GM12878 (cell line): ENCODE data around the gene EN1. TPM values are rescaled to one million over a fixed set of nuclear protein-coding genes. Genes with fewer than 3 reads are reported as not detected.

ENCODE experiments used
- ATAC-seq: fragments of 200-7000 bp; cut with Tn5 transposase; 3 replicates; pipeline ENCODE4 v1.9.1; 2020; ENCODE audit warnings: mild to moderate bottlenecking, moderate library complexity
- BruUV-seq: library from RNA; stranded (reverse); fragments of 400-500 nt; replicated peaks from 2 replicates; lab custom pipeline; 2021; lab: Mats Ljungman, UMichigan
- CTCF ChIA-PET: fragments of 300-600 bp; sonication (Branson Sonifier 250); formaldehyde crosslinking; extraction: SDS; loops from one replicate; lab custom pipeline; 2021; ENCODE audit warnings: inconsistent platforms; lab: Yijun Ruan, JAX
- POLR2A ChIA-PET: fragments of 350-600 bp; formaldehyde crosslinking; extraction: SDS; loops from one replicate; lab custom pipeline; 2021; ENCODE audit warnings: inconsistent platforms; lab: Charles Lee
- RAD21 ChIA-PET: fragments of 300-600 bp; sonication (Branson Sonifier 250); formaldehyde crosslinking; loops from one replicate; lab custom pipeline; 2023; ENCODE audit warnings: antibody characterized with exemption; ENCODE audit not compliant: unreplicated experiment; lab: Charles Lee
- SMC1A ChIA-PET: fragments of 300-600 bp; sonication (Branson Sonifier 250); formaldehyde crosslinking; loops from one replicate; lab custom pipeline; 2023; ENCODE audit not compliant: unreplicated experiment, uncharacterized antibody; lab: Charles Lee
- DNase-seq: peaks from one replicate; pipeline ENCODE4 v3.0.0-alpha.2; 2011; ENCODE audit warnings: low read depth, low spot score
- FAIRE-seq: peaks from 3 replicates; lab custom pipeline; 2011; peaks lifted over from hg19 to GRCh38; lab: Jason Lieb, UNC
- H2AFZ ChIP-seq: 2 replicates; pipeline ENCODE4 v1.6.0; 2011; ENCODE audit warnings: low read depth, low read length, control low read depth; ENCODE audit not compliant: control insufficient read depth
- H3K27ac ChIP-seq: 2 replicates; pipeline ENCODE4 v1.5.1; 2011; ENCODE audit warnings: control low read depth; ENCODE audit not compliant: control insufficient read depth, insufficient read depth
- H3K27me3 ChIP-seq, 2 experiments: replicated peaks in 1 of 2; 2 replicates each; pipeline versions ENCODE4 v1.6.0 to v1.6.1; 2011; ENCODE audit warnings: low read length in 1 of 2; ENCODE audit not compliant: control insufficient read depth in 2 of 2, insufficient read depth in 2 of 2
- H3K36me3 ChIP-seq, 2 experiments: 2 replicates each; pipeline ENCODE4 v1.5.1; 2011; ENCODE audit warnings: low read length in 1 of 2; ENCODE audit not compliant: control insufficient read depth in 2 of 2, insufficient read depth in 2 of 2
- H3K4me1 ChIP-seq: 2 replicates; pipeline ENCODE4 v1.6.1; 2011; ENCODE audit warnings: mild to moderate bottlenecking, low read length, moderate library complexity, mixed read lengths; ENCODE audit not compliant: control insufficient read depth, insufficient read depth
- H3K4me2 ChIP-seq: 2 replicates; pipeline ENCODE4 v1.6.0; 2011; ENCODE audit warnings: control low read depth; ENCODE audit not compliant: control insufficient read depth, insufficient read depth
- H3K4me3 ChIP-seq: fragments of 200-600 bp; sonication (generic); 2 replicates; pipeline ENCODE4 v1.5.1; 2016
- H3K79me2 ChIP-seq: 2 replicates; pipeline ENCODE4 v1.6.0; 2011; ENCODE audit warnings: low read length; ENCODE audit not compliant: control insufficient read depth, insufficient read depth
- H3K9ac ChIP-seq: 2 replicates; pipeline ENCODE4 v1.8.0; 2011; ENCODE audit warnings: low read length, control low read depth, mixed read lengths; ENCODE audit not compliant: control insufficient read depth, insufficient read depth
- H3K9me3 ChIP-seq: replicated peaks from 3 replicates; pipeline ENCODE4 v1.5.1; 2011; ENCODE audit warnings: mild to moderate bottlenecking, low read length; ENCODE audit not compliant: control insufficient read depth, insufficient read depth
- H4K20me1 ChIP-seq: 2 replicates; pipeline ENCODE4 v1.6.0; 2011; ENCODE audit not compliant: control insufficient read depth, insufficient read depth
- ATF7 ChIP-seq: fragments of 450-650 bp; IDR thresholded peaks from 2 replicates; pipeline ENCODE4 v1.6.1; 2016; ENCODE audit warnings: low read depth, mild to moderate bottlenecking
- CEBPZ ChIP-seq: fragments of 150-350 bp; IDR thresholded peaks from 2 replicates; pipeline ENCODE4 v1.6.1; 2016; ENCODE audit warnings: low read depth, low read length
- CHD2 ChIP-seq: IDR thresholded peaks from 2 replicates; pipeline ENCODE4 v1.6.1; 2011; ENCODE audit warnings: low read depth, low read length, improper control_type of control experiment, borderline replicate concordance
- FOS ChIP-seq: IDR thresholded peaks from 3 replicates; pipeline ENCODE4 v1.6.1; 2011; ENCODE audit warnings: borderline replicate concordance; ENCODE audit not compliant: insufficient read length; ENCODE audit errors: extremely low read depth
- NFIC ChIP-seq: IDR thresholded peaks from 2 replicates; pipeline ENCODE4 v1.6.1; 2012; ENCODE audit warnings: low read depth, mild to moderate bottlenecking, inconsistent platforms, low read length, moderate library complexity
- NR2F1 ChIP-seq: fragments of 450-650 bp; conservative IDR thresholded peaks from 2 replicates; pipeline ENCODE4 v1.6.1; 2017; ENCODE audit warnings: mild to moderate bottlenecking
- PAX5 ChIP-seq: IDR thresholded peaks from 2 replicates; pipeline ENCODE4 v1.6.1; 2011; ENCODE audit warnings: low read depth, low read length, borderline replicate concordance
- PRDM15 ChIP-seq: fragments of 450-650 bp; formaldehyde crosslinking; IDR thresholded peaks from 2 replicates; pipeline ENCODE4 v1.4.0; 2020; ENCODE audit warnings: mild to moderate bottlenecking, moderate library complexity
- WGBS: methylation state at CpG from one replicate; pipeline ENCODE4 v1.1.6; 2016; ENCODE audit warnings: low lambda C conversion rate; ENCODE audit not compliant: insufficient replicate concordance, insufficient coverage; ENCODE audit errors: missing lambda C conversion rate; 5-methylcytosine and 5-hydroxymethylcytosine counted together
- in situ Hi-C: fragments of 300-500 bp; cut with MboI; formaldehyde crosslinking; loops from 9 replicates; pipeline ENCODE4 v1.14.3; 2018; ENCODE audit warnings: mixed read lengths
- intact Hi-C: fragments of 100-400 bp; cut with micrococcal nuclease; formaldehyde crosslinking; loops from one replicate; pipeline ENCODE4 v1.14.2; 2022; ENCODE audit not compliant: unreplicated experiment
- polyA plus RNA-seq, 11 experiments: library from polyadenylated mRNA; depleted of rRNA in 4 of 11; unstranded in 6 of 11; stranded (reverse) in 5 of 11; fragments of >200 nt; fragmentation: Nextera tagmentation in 4 of 11; fragmentation: Illumina TruSeq in 1 of 11; extraction: Ambion mirVana in 4 of 11; extraction: Trizol in 1 of 11; gene quantifications; 1 replicate in 1 of 11; 2 replicates in 10 of 11; pipeline versions ENCODE4 v1.2.1 to v1.2.3, GENCODE V29; 2011 to 2016; ENCODE audit warnings: inconsistent platforms in 2 of 11, missing spikeins in 2 of 11, low read depth in 1 of 11
- total RNA-seq, 4 experiments: library from RNA; depleted of rRNA in 3 of 4; stranded (reverse); fragments of >200 nt in 3 of 4; fragmentation: Illumina TruSeq in 1 of 4; extraction: Trizol in 1 of 4; gene quantifications; 2 replicates each; pipeline versions ENCODE4 v1.2.1 to v1.2.3, GENCODE V29; 2013 to 2021
- TF ChIP-seq, protein P1 (sequence below): IDR thresholded peaks from 2 replicates; pipeline ENCODE4 v1.6.1; 2011; ENCODE audit warnings: low read depth, low read length, improper control_type of control experiment, borderline replicate concordance

The EN1 gene
- total and polyA plus RNA-seq, 10 of the 15 experiments (the other 5 are each of a cell fraction or from before 2014, with no cell fraction given) = not detected

DNA sequence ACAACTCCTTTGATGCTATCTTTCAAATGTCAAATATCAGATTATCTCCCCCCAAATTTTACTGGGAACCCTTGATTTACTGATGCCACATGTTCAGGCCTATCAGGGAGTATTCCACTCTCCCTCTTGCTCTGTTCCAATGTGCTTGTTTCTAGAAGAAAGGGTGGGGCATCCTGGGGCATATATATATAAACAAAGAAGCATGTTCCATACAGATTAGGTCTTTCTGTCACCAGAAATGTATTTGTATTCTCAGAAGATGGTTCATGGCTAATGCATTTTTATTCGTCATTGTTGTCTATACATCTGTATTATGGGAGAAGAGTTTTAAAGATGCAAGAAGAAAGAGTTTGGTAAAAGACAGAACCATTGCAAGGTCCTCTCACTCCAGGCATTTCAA lies 24.9 kb downstream of the EN1 start:
- Histone ChIP-seq H3K4me1 (no peaks in the 10 kb centered on the region), H3K36me3 (no peaks in the 10 kb centered on the region), H2AFZ (no peak overlapping the region), H3K27me3 (peaks cover 2 to 3% of the 10 kb centered on the region in 2 experiments; a peak in 3 of 4 replicates), H3K9me3 (no peaks in the 10 kb centered on the region), H3K79me2 (no peaks in the 10 kb centered on the region), H3K4me2 (no peak overlapping the region), H3K4me3 (no peak overlapping the region), H3K9ac (no peak overlapping the region), H4K20me1 (no peaks in the 10 kb centered on the region), H3K27ac (no peak overlapping the region)
- ChIA-PET CTCF (no interaction called here), RAD21 (no interaction called here), SMC1A (no interaction called here), POLR2A (no interaction called here)
- FAIRE-seq (no peak), ATAC-seq (no peak), DNase-seq (no peak)
- no TSS peak for BruUV-seq
- 0% methylated on average over 1 of the region's 1 CpG for WGBS
- in situ Hi-C loops = no loop called here
- intact Hi-C loops = no loop called here
- no peak for TF ChIP-seq CEBPZ
- TF ChIP-seq, protein P1, sequence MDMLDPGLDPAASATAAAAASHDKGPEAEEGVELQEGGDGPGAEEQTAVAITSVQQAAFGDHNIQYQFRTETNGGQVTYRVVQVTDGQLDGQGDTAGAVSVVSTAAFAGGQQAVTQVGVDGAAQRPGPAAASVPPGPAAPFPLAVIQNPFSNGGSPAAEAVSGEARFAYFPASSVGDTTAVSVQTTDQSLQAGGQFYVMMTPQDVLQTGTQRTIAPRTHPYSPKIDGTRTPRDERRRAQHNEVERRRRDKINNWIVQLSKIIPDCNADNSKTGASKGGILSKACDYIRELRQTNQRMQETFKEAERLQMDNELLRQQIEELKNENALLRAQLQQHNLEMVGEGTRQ = no peak
- TF ChIP-seq CHD2 = no peak
- no peak for TF ChIP-seq NFIC
- no peak for TF ChIP-seq PAX5
- TF ChIP-seq FOS = no peak
- no peak for TF ChIP-seq NR2F1
- no peak for TF ChIP-seq ATF7
- TF ChIP-seq PRDM15 = no peak
